ENCODE data around the gene SNTG2.

The SNTG2 gene

DNA sequence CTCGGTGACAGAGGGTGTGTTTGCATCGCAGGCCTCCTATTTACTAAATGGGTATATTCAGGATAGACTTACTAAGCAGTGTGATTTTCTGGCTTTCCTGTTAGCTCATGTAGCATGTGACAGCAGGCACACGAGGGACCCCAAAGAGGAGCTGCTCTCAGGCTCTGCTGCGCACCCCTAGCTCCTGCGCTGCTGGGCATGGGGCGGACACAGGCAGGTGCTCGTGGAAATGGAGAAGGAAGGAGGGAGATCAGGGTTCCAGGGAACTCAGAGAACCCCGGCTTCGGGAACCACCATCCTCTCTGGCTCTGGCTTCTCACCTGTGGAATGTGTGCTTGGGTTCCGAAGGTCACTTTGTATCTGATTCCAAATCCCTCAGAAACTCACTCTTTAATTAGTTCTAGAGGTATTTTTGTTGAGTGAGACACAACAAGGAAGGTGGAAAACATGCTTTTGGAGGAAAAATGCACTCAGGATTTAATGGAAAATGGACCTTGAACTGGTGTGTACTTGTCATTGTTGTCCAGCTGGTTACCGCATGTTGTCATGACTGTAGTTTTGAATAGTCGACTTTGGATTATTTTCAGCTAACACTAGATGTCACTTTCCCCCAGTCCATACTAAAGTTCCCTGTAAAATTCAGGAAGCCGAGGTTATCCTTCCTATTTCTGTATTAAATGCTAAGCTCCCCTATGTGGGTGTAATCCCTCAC lies 3.5 kb downstream of the SNTG2 start:
- DNase-seq = no peak

DNA sequence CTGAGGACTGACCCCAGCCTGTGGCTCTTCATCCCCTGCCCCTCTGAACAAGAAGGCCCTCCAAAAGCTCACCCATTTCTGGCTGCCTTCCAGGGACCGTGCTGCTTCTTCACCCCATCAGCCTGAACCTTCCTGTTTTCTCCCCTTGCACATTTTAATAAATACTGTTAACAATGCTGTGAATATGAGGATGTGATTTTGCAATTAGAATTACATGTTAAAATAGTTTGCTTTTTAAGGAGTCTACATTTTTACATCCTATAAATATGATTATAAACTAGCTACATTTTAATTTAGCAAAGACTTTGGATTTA lies 4.0 kb downstream of the SNTG2 start:
- DNase-seq = no peak

DNA sequence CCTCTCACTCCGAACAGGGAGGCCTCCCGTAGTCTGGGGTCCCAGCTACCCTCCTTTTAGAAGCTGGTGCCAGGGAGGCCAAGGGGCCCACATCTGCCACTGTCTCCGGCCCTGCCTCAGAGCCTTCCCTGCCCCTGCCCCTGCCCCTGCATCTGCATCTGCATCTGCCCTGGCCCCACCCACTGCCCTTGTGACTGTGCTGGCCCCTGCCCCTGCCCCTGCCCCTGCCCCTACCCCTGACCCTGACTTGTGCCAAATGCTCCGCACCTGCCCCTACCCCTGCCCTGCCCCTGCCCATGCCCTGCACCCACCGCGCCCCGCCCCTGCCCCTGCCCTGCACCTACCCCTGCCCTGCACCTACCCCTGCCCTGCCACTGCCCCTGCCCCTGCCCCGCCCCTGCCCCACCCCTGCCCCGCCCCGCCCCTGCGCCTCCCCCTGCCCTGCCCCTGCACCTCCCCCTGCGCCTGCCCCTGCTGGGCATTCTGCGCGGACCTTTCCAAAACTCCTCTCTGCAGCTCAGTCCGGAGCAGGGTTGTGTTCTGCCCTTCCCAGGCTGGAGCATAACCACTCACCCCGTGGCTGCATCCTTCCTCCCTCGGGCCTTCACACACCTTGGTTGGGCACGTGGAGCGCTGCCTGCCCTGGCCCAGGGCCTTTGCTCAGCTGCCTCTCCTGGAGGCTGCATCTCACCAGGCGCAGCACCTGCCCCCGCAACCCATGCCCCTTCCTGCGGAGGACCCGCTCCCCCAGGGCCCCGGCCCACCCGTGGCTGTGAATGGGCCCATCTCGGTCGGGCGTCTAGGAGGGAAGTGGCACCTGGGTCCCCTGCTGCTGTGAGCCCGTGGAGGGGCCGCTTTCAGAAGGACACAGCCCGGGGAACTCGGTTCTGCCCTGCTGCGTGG lies 5.4 kb downstream of the SNTG2 start:
- DNase-seq = no peak

DNA sequence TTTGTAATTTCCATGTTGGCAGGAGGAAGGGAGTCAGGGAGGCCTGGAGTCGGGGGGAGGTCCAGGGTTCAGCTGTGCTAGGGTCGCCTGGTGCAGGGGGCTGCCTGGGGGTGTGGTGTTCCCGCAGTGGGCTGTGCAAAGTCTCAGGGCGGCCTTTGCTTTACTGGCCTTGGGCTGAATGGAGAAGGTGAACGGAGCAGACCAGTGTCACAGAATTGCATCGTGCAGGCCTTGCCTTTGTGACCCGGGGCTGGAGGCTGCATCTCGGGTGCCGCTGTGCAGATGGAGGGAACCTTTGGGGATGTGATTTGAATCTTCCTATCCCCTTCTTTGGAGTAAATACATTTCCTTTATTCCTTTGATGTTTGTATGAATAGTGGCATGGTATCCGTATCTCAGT lies 8.8 kb downstream of the SNTG2 start:
- DNase-seq = no peak

DNA sequence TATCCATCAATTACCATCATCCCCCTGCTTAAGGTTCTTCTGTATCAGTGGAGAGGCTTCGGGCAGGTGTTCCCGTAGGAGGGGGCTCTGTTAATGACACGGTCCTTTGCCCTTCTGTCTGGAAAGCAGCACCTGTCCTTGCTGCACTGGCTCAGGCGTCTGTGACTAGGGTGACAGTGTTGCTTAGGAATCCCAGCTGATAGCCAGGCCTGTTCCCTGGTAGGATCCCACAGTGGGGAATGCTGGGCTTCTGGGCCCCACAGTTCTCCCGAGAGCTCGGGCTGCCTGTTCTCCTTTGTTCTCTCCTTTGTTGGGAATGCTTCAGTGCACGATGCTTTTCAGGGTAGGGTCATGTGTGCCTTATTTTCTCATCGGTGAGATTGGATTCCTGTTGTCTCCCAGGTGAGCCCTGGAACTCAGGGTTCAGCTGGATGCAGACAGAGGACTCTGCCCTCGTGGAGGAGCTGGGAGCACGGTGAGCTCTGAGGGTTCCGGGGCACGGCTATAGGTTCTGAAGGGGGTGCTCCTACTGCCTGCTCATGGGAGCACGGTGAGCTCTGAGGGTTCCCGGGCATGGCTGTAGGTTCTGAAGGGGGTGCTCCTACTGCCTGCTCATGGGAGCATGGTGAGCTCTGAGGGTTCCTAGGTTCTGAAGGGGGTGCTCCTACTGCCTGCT lies 9.6 kb downstream of the SNTG2 start:
- DNase-seq = no peak

DNA sequence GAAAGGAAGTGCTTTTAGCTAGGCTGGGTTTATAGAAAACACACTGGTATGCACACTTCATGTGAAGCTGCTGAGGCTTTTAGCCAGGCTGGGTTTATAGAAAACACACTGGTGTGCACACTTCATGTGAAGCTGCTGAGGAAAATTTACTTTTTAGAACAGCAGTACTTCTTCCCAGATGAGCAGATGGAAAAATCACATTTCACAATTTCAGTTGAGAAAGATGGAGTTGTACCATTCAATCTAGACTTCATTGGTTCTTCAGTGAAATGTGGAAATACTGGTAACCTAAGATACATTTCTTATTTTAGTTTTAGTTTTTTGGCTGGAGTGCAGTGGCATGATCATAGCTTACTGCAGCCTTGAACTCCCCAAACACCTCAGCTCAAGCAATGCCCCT lies 11.1 kb downstream of the SNTG2 start:
- no peak for DNase-seq

DNA sequence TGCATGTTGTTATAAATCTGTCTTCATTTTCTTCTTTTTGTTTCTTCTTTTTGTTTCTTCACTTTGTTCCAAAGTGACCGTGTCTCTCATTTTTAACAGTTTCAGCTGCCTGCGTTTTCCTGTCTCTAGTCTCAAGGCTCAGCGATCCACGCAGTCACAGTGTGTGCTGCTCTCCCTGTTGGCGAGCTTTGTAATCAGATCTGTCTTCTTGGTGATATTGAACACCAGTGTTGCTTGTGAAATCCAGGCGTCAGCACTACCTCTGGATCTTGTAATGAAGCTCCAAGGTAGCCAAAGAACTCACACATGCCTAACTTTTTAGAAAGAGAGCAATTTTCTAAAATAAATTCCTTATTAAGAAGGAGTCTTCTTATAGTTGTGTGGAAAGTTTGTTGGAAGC lies 13.2 kb downstream of the SNTG2 start:
- no peak for DNase-seq

DNA sequence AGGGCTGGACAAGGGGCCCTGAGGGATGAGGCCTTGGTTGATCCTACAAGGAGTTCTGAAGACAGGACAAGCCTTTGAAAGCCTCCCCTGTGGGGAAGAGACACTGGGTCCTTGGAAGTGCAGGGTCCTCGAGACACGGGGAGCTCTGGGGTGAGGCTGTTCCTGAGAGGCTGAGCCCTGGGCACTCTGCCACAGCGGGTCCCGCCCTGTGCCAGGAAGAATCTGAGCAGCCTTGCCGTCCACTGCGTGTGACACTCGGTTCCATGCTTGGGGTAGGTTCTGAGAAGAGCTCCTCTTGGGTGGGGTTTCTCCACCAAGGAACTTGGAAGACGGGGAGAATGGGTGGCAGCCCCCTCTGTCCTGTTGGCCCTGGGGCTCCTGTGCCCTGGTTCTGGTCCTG lies 13.9 kb downstream of the SNTG2 start:
- DNase-seq = no peak

DNA sequence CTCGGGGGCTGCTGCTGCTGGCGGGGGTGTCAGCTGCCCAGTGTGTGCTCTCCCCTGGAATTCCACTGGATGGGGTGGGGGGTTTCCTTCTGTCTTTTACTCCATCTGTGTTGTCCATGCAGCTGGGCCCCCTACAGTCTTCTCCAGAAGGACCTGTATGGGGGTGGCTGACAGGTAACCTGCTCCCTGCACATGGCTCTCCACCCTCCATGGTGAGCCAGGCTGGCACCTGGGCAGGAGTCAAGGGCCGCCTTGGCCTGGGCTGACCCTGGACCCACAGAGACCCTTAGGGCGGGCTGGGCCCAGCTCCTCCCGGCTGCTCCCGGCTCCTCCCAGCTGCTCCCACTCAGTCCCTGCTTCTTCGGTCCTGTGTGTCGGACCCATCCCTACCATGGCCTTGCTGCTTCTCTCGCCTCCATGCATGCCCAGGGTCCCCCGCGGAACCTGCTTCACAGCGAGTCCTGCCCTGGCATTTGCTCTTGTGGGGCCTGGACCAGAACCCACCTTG lies 15.0 kb downstream of the SNTG2 start:
- no peak for DNase-seq

DNA sequence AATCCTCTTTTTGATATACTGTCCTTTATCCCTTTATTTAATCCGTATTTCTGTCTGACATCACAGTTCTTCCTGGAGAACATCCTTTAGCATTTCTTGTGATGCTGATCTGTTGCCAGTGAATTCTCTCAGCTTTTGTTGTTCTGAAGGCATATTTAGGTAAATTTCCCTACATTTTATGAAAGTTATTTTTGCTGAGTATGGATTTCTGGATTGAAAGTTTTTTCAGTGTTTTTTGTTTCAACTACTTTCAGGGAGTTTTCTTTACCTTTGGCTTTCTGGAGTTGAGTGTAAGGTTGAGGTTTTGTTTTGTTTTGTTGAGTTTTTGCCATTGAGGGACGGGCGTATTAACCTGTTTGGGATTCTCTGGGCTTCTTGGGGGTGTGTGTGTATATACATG lies 22.5 kb downstream of the SNTG2 start:
- no peak for DNase-seq

DNA sequence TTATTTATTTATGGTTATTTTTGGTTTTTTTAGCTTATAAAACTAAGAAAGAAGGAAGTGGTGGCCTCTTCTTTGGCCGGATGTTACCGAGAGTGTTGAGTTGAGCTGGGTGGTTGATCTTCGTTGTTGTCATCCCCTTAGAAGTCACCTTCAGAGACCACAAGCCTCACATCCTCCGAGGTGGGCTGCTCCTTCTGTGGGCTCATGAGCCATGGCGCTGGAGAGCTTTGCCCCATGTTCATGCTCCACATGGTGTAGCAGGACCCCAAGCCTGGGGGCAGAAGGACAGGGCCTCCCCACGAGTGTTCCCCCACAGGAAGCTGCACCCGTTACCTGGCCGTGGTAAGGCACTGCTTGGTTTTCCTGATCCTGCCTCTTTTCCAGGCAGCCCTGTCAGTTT lies 23.4 kb downstream of the SNTG2 start:
- DNase-seq = no peak

DNA sequence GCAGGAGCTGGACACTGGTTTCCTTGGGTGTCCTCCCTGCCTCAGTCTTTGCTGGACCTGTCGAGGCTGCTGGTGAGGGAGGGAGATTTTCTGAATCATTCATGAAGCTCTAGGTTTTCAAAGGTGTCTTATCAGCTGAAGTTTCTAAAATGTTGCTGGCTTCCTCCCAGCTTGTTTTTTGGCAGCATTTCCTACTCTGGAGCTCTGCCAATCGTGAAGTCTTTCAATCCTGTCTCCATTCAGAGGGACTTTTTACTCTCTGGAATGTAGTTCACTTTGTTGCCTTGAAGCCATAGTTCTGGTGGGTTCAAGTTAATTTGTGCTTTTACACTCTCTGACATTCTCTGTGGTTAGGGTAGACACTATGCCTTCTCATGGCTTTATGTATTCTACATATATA lies 23.9 kb downstream of the SNTG2 start:
- no peak for DNase-seq

DNA sequence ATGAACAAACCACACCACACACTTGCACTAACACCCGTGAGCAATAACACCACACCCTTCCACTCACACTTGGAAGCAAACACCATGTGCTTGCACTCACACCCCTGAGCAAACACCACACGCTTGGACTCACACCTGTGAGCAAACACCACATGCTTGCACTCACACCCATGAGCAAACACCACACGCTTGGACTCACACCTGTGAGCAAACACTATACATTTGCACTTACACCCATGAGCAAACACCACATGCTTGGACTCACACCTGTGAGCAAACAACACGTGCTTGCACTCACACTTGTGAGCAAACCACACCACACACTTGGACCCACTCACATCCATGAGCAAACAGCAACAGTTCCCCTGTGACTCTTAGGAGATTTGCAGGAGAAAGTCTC lies 24.4 kb downstream of the SNTG2 start:
- no peak for DNase-seq

DNA sequence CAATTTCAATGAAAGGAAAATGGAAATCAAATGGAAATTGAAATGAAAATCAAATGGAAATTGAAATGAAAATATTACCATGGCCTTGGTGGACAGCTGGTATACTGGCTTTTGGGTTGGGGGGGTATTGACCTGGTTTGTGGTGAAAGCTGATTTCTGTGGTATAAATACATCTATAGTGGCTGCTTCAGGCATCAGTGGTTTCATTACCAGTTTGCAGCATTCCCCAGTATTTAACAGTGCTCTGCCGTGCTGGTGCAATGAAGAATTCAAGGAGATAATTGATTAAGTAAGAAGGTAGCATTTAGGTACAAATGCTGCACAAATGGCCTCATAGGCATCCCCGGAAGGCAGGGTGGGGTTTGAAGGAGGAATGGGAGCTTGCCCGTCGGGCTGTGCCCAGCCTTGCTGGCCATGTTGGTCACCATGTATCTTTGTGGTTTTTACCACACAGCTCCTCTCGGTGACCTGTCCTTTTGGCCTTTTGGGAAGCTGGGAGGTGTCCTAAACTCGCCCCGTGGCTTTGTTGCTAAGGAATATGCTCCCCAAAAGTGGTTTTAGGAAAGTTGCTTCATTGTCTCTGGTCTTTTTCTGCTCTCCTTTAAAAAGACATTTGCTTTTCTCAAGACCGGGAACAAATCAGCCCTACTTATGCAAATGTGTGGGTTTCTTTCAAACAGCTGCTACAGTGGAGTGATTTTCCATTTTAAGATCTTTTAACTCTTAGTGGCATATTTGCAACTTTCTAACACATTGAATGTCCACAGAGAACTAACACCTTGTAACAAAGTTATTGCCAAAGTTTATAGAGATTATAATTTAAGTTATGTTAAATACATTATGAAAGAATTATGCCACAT lies 28.6 kb downstream of the SNTG2 start:
- no peak for DNase-seq

DNA sequence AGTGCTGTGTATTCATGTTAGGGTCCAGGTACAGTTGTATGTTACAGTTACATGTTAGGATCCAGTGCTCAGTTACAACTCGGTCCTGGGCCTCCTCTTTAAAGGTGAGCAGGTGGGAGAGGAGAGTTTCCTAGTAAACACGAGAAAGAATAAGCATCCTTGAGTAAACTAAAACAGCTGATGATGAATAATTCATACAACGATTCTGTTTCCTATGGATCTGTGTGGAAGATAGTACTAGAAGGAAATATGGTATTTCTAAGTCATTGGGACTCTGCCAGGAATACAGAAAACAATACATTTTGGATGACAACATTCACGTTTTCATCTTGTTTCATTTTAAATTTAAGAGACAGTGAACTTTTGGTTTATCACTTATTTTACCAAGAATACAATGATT lies 29.5 kb downstream of the SNTG2 start:
- no peak for DNase-seq

DNA sequence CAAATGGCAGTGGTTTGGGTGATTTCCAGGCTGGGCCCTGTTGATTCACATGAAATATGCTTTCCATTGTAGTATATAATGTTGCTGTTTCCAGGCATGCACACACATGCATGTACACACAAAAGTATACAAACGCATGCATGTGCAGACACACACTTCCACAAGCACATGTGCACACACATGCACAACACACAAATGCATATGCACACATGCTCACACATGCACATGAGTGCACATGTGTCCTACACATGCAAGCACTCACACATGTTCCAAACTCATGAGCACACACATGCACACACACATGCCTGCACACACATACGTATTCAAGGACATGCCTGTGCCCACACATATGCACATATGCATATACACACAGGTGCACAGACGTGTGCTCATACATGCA lies 30.6 kb downstream of the SNTG2 start:
- no peak for DNase-seq

DNA sequence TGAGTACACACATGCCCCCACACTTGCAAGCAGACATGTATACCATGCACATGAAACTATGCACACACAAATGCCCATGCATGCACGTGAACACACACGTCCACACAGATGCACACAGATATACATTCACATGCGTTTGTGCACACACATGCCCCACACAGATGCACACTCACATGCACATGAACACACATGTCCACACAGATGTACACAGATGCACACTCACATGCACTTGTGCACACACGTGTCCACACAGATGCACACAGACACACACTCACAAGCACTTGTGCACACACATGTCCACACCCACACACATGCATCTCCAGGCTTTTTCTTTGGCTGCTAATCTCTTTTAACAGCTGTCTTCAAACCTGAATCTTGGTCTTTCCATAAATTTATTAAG lies 31.1 kb downstream of the SNTG2 start:
- DNase-seq = no peak

DNA sequence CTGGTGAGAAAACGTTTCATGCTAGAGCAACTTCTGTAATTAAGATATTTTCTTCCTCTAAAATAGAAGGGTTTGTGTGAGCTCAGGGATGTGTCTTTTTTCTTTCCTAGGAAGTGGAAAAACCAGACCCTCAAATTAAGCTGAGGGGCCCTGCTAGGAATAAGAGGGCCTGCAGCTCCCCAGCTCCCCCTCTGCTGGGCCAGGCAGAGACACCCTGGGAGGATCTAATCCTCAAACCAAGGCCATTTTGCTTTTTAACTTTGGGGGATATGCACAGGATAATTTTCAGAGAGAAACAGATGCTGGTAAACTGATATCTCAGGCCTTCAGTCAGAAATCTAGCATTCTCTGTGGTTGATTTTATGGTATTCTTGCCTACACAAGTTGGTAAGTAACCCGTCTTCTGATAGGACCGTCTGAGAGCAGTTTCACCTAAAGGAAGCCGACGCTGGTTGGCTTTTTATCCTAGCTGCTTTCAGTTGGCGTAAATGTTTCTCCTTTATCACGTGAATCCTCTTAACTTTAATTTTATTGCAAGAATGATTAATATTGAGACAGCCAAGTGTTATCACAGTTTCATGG lies 34.8 kb downstream of the SNTG2 start:
- no peak for DNase-seq

DNA sequence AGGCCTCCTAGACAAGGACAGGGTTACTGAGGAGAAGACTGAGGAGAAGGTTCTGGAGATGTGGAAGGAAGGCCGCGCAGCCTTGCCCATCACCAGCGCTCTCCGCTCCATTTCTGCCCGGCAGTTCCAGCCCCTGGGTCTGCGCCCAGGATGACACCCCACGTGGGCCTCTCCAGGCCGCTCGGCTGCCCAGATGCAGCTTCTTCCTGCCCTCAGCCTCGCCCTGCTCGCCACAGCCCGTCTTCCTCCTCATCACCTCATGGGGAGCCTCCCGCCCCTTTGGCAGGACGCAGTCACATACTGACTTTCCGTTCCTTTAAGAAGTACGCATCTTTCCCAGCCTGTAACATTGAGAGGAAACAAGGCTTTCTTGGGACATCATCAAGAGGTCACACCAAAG lies 37.1 kb downstream of the SNTG2 start:
- no peak for DNase-seq

DNA sequence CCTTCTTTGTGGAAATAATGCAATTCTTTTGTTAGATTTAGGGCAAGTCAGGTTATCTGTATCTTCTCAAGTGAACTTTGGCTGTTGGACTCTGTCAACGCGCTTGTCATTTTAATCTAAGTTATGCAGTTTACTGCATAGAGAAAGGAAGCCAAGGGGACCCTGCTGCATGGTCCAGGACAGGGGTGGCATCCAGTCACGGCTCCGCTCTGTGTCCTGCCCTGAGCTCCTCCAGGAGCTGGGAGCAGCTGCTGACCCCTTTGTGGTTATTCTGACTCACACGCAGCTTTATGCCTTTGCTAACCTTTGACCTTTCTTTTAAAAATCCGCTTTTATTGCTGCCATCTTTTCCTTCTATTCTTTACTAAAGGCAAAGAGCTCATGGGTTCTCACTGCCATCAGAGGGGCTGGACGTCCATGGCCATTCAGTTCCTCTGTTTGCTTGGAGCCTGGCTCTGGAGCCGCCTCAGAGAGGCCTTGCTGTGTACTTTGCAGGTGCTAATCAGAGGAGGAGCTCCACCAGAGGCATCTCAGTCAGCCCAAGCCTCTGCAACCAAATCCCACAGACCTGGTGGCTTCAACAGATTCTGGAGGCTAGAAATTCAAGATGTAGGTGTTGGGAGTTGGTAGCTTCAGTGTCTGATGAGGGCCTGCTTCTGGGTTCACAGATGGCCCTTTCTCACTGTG lies 39.3 kb downstream of the SNTG2 start:
- no peak for DNase-seq

DNA sequence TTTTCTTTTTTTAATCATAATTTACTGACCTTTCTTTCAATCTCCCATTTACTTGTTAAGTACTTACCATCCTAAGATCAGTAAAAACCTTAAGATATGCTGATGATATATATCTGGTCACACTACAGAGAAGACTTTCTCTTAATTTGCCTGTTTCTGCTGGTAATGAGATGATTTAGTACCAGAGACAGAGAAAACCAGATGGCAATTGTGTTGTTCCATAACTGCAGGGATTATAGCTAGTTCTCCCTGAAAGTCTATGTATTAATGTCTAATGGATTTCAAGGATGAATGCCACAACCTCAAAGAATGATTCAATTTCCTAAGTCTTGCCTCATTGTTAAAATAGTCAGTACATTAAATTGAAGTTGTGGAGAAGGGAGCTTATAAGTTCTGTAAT lies 40.3 kb downstream of the SNTG2 start:
- no peak for DNase-seq

DNA sequence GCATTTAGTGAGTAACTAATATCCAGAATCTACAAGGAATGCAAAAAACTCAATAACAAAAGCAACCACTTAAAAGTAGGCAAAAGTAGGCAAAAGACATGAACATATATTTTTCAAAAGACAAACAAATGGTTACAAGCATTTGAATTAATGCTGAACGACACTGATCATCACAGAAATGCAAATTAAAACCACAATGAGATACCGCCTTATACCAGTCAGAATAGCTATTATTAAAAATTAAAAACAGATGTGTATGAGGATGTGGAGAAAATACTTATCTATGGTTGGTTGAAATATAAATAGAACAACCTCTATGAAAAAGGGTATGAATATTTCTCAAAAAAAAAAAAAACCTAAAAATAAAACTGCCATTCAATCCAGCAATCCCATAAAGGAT lies 51.7 kb downstream of the SNTG2 start:
- DNase-seq = no peak
